Naive thymus-derived CD8-positive, alpha-beta T cell (primary cell): ENCODE results near the gene KNOP1. TPM values are rescaled to one million over a fixed set of nuclear protein-coding genes. Genes with fewer than 3 reads are reported as not detected.

ENCODE experiments used
- ATAC-seq, 2 donors: fragments of 150-1000 bp; cut with Tn5 transposase in 1 of 2; sonication (Bioruptor Pico), chemical (Tn5 transposase) in 1 of 2; 1 replicate in 1 of 2; 2 replicates in 1 of 2; pipeline ENCODE4 v1.10.0; 2021; ENCODE audit warnings: mild to moderate bottlenecking in 2 of 2, moderate library complexity in 2 of 2
- POLR2A ChIA-PET: fragments of 350-600 bp; sonication (Branson Sonifier 250); formaldehyde crosslinking; loops from one replicate; lab custom pipeline; 2021; ENCODE audit warnings: antibody characterized with exemption; lab: Charles Lee
- DNase-seq, 10 donors: peaks; one replicate each; pipeline versions ENCODE4 v3.0.0 to v3.0.0-alpha.2; 2020 to 2022
- H3K27ac Mint-ChIP-seq, 10 donors: one replicate each; pipeline ENCODE4 v1.8.0; 2020 to 2022; ENCODE audit warnings: mild to moderate bottlenecking in 10 of 10, mixed read lengths in 10 of 10, moderate library complexity in 4 of 10, inconsistent platforms in 1 of 10
- H3K27me3 Mint-ChIP-seq, 5 donors: one replicate each; pipeline ENCODE4 v1.8.0; 2021 to 2022; ENCODE audit warnings: mixed read lengths in 5 of 5
- H3K36me3 Mint-ChIP-seq, 3 donors: one replicate each; pipeline ENCODE4 v1.8.0; 2020 to 2022; ENCODE audit warnings: mixed read lengths in 3 of 3, mild to moderate bottlenecking in 2 of 3, inconsistent platforms in 1 of 3
- H3K4me1 Mint-ChIP-seq, 4 donors: one replicate each; pipeline ENCODE4 v1.8.0; 2021 to 2022; ENCODE audit warnings: mixed read lengths in 4 of 4
- H3K4me3 Mint-ChIP-seq, 10 donors: one replicate each; pipeline ENCODE4 v1.8.0; 2020 to 2022; ENCODE audit warnings: mild to moderate bottlenecking in 10 of 10, mixed read lengths in 10 of 10, moderate library complexity in 6 of 10, inconsistent platforms in 1 of 10
- H3K9me3 Mint-ChIP-seq, 9 donors: one replicate each; pipeline ENCODE4 v1.8.0; 2020 to 2022; ENCODE audit warnings: mixed read lengths in 9 of 9, mild to moderate bottlenecking in 3 of 9, inconsistent platforms in 1 of 9, moderate library complexity in 1 of 9
- polyA plus RNA-seq, 3 donors: library from polyadenylated mRNA; unstranded; fragments of 300-500 nt; fragmentation: Illumina TruSeq; gene quantifications; one replicate each; pipeline ENCODE4 v1.2.3, GENCODE V29; 2021
- total RNA-seq, 8 experiments: library from RNA in 2 of 8; stranded (reverse) in 2 of 8; gene quantifications; one replicate each; pipeline ENCODE4 v1.2.3 and lab custom pipeline; 2021 to 2026

Gene KNOP1
- total and polyA plus RNA-seq, 5 experiments from 2014 or later = 4.7 to 14.5 (median 10.8) TPM

DNA sequence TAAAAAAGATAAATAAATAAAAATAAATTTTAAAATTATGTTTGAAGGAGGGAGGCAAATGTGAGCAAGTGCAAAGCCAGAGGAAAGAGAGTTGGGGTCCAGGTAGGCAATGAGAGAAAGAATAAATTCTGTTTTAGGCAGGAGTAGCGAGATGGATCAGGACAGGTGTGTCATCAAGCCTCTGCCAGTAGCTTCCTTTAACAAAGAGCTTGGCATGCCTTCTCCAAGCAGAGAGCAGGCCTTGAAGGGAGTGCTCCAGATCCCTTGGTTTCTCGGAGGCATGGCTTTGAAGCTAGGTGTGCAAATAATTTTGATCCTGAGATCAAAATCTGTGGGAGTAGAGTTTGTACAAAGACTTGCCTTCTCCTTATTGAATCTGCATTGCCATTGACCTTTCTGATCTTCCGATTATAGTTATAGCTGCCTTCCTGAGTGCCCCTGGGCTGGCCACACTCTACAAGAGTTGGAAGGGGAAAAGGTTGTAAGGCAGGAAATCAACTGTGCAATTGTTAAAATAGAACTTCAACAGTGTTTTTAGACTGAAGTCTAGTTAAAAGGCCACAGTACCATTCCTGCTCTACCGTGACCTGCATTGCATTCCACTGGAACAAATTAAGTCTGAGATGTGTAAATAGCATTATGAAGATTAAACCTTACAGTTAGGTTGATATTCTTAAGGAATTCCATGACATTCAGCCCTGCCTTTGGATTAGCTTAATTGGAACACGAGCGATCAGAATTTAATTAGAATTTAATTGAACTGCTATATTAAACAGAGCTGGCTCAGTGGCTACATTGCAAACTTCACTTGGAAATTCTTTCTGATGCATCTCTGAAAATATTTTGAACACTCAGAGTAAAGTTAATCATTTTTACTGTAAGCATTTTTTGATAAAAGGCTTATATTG is 33.7 kb upstream of the KNOP1 start:
- no peaks in the 10 kb centered on the region for H3K27me3 Mint-ChIP-seq
- H3K4me1 Mint-ChIP-seq = no peaks in the 10 kb centered on the region
- no peak overlapping the region for H3K4me3 Mint-ChIP-seq
- no peaks in the 10 kb centered on the region for H3K36me3 Mint-ChIP-seq
- peak overlapping the region in 1 of 10 donors; percentile 46 for H3K27ac Mint-ChIP-seq
- ATAC-seq (no peak), DNase-seq (no peak)
- POLR2A ChIA-PET = no interaction called here
- H3K9me3 Mint-ChIP-seq = no peaks in the 10 kb centered on the region

DNA sequence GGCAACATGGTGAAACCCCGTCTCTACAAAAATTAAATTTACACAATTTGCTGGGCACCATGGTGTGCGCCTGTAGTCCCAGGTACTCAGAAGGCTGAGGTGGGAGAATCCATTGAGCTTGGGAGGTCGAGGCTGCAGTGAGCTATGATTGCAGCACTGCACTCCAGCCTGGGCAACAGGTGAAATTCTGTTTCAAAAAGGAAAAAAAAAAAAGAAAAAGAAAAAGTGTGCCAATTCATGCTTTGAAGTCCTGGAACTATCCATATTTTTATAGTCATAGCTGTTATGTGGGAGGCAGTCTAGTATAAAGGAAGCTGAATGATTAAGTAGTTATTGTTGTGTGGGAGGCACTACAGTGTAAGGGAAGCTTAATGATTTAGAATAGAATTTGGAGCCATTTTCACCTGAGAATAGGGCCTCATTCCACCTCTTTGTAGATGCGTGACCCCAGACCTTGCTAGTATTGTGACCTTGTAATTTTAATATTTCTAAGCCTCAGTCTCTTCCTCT is 31.6 kb upstream of the KNOP1 start:
- POLR2A ChIA-PET = interaction anchor here (0.6 kb wide), 1 partner anchor 15 kb away, joined by 4 read pairs; no protein-coding TSS in a partner anchor
- no peaks in the 10 kb centered on the region for H3K9me3 Mint-ChIP-seq
- H3K27ac Mint-ChIP-seq = peak overlapping the region in 1 of 10 donors; percentile 27
- ATAC-seq (no peak), DNase-seq (no peak)
- no peaks in the 10 kb centered on the region for H3K4me1 Mint-ChIP-seq
- no peaks in the 10 kb centered on the region for H3K27me3 Mint-ChIP-seq
- H3K36me3 Mint-ChIP-seq = no peaks in the 10 kb centered on the region
- H3K4me3 Mint-ChIP-seq = no peak overlapping the region

DNA sequence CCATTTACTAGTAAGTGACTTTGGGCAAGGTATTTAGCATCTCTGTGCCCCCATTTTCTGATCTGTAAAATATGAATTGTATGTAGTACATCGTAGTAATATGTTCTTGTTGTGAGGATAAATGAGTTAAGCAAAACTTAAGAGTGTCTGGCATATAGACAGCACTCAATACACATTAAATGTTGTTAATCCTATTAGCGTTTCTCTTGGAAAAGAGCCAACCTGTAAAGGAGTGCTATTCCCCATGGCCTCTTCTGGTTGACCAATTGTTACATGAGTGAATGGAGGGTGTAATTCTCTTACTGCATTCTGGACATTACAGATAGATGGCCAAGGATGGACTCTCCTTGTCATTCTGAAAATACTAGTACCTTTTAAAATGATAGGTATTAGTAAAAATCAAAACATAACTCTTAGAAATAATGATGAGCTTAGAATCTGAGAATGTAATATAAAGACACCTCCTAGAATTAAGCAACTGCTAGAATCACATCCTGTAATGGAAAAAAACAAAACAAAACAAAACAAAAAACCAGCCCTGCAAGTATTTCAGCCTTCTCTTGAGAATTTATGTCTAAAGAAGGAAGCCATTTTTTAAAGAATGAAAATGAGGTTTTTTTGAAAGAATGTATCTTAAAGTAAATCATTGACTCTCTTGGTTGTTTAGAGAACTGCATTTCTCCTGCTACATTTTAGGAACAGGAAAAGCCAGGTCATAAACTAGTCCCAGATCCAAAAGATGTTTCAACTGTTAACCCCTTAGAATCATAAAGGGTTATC is 30.6 kb upstream of the KNOP1 start:
- Mint-ChIP-seq H3K27ac (no peak overlapping the region), H3K27me3 (no peaks in the 10 kb centered on the region), H3K4me3 (no peak overlapping the region), H3K9me3 (no peaks in the 10 kb centered on the region), H3K36me3 (no peaks in the 10 kb centered on the region), H3K4me1 (no peaks in the 10 kb centered on the region)
- DNase-seq = no peak
- no peak for ATAC-seq
- POLR2A ChIA-PET = interaction anchor here (0.6 kb wide), 1 partner anchor 53 kb away, joined by 3 read pairs; no protein-coding TSS in a partner anchor

DNA sequence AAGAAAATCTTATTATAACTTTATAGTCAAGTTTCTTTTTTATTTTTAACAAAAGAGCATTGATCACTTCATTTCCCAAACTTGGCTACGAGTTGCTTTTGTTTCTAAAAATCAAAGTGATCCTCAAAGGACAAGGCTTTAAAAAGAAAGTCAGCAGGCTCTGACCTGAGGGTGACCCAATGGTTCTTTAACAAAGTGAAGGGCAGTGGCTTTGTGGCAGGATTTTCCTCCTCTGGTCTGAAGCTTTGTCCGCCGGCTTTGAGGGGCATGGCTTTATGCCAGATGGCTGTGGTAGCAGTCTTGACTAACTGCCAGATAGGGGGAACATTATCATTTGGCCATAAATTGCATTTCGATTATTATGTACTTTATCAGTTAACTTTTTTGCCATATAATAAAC is 28.5 kb upstream of the KNOP1 start:
- DNase-seq = no peak
- H3K9me3 Mint-ChIP-seq = no peaks in the 10 kb centered on the region
- H3K4me1 Mint-ChIP-seq = no peaks in the 10 kb centered on the region
- no peaks in the 10 kb centered on the region for H3K36me3 Mint-ChIP-seq
- ATAC-seq = no peak
- H3K27me3 Mint-ChIP-seq = no peaks in the 10 kb centered on the region
- H3K4me3 Mint-ChIP-seq = no peak overlapping the region
- no peak overlapping the region for H3K27ac Mint-ChIP-seq
- POLR2A ChIA-PET = no interaction called here

DNA sequence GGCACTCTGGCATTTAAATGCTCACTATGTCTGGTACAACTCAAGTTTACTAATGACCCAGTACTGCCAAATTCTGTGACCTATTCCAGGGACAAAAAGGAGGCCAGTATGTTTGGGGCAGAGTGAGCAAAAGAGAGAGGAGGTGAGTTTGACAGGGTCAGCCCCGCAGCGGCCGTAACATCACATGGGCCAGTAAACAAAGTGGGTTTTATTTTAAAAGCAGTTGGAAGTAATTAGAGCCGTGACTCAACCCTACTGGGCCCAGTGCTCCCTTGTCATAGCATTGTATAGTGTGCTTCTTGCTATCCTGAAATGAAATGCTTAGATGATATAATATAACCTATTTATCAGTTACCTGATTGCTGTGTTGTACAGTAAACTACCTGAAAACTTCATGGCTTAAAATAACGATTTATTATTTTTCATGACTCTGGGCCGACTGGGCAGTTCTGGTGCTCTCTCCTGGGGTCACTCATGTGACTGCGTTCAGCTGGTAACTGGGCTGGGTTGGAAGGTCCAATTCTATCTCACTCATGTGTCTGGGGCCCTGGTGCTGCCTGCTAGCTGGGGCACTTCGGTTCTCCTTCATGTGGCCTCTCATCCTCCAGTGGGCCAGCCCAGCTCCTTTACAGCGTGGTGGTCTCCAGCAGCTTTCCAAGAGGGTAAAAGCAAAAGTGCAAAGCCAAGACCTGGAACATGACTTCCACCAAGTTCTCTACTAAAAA is 27.4 kb upstream of the KNOP1 start:
- no peaks in the 10 kb centered on the region for H3K36me3 Mint-ChIP-seq
- peak overlapping the region in 1 of 10 donors; percentile 47 for H3K27ac Mint-ChIP-seq
- no peak overlapping the region for H3K4me3 Mint-ChIP-seq
- H3K27me3 Mint-ChIP-seq = no peaks in the 10 kb centered on the region
- ATAC-seq (no peak), DNase-seq (no peak)
- H3K4me1 Mint-ChIP-seq = no peaks in the 10 kb centered on the region
- POLR2A ChIA-PET = no interaction called here
- no peaks in the 10 kb centered on the region for H3K9me3 Mint-ChIP-seq

DNA sequence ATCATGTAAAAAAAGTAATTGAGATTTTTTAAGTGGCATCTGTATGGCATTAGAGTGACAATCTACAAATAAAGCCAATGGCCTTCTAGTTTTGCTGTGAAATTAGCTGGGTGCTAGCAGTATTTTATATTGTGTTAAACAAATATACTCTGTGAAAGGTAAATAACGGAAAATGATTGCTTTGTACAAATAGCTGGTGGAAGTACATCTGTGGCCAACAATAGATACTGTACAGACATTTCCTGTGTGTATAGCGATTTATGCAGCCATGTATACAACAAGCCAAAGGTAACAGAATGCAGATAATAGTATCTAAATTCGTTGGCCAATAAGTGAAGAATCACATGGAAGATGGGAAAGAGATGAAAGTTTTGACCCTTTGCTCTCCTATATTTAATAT is 26.6 kb upstream of the KNOP1 start:
- H3K4me1 Mint-ChIP-seq = no peaks in the 10 kb centered on the region
- POLR2A ChIA-PET = no interaction called here
- no peaks in the 10 kb centered on the region for H3K9me3 Mint-ChIP-seq

DNA sequence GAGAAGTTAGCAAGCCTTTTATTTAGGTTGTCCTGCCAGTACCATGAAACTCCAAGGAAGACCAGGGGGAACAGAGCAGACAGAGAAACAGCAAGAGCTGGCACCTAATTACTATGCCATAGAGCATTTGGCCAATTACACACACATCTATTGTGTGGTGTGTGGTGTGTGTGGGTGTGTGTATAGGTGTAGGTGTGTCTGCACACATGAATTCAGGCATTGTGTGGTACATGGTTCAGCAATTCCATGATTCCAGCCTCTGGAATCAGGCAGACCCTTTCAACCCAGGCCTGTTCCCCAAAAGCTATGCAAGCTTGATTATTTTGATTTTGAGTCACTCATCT is 25.8 kb upstream of the KNOP1 start:
- POLR2A ChIA-PET = no interaction called here
- no peak for DNase-seq
- no peak overlapping the region for H3K27ac Mint-ChIP-seq
- H3K4me3 Mint-ChIP-seq = no peak overlapping the region
- H3K9me3 Mint-ChIP-seq = no peaks in the 10 kb centered on the region
- no peaks in the 10 kb centered on the region for H3K4me1 Mint-ChIP-seq
- H3K27me3 Mint-ChIP-seq = no peaks in the 10 kb centered on the region
- no peak for ATAC-seq
- H3K36me3 Mint-ChIP-seq = peaks cover 0 to 3% (median 0%) of the 10 kb centered on the region in 3 donors

More for the DNA sequence above, 26.6 kb upstream of the KNOP1 start:
- Mint-ChIP-seq H3K27ac (no peak overlapping the region), H3K27me3 (no peaks in the 10 kb centered on the region), H3K36me3 (peaks cover 0 to 3% (median 0%) of the 10 kb centered on the region in 3 donors), H3K4me3 (no peak overlapping the region)
- DNase-seq (no peak), ATAC-seq (no peak)

DNA sequence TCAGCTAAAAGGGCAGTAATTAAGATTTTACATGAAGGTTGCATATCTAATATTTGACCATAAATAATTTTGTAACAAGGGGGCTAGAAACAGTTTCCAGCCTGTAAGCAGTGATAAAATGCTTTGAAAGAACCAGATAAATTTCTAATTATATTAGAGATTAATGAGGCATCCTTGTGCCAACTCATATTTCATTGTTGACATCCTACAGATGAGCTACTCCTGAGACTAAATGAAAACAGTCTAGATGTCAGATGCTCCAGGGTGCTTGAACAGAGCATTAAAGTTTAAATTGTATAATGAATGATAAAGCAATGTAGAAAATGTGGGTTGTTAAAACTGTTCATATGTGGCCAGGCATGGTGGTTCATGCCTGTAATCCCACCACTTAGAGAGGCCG is 23.3 kb upstream of the KNOP1 start:
- H3K27me3 Mint-ChIP-seq = no peaks in the 10 kb centered on the region
- H3K9me3 Mint-ChIP-seq = no peaks in the 10 kb centered on the region
- H3K27ac Mint-ChIP-seq = no peak overlapping the region
- no peak overlapping the region for H3K4me3 Mint-ChIP-seq
- peaks cover 0 to 3% (median 0%) of the 10 kb centered on the region in 3 donors for H3K36me3 Mint-ChIP-seq
- no peak for DNase-seq
- ATAC-seq = no peak
- peaks cover 0 to 2% (median 0%) of the 10 kb centered on the region in 4 donors for H3K4me1 Mint-ChIP-seq
- POLR2A ChIA-PET = no interaction called here

DNA sequence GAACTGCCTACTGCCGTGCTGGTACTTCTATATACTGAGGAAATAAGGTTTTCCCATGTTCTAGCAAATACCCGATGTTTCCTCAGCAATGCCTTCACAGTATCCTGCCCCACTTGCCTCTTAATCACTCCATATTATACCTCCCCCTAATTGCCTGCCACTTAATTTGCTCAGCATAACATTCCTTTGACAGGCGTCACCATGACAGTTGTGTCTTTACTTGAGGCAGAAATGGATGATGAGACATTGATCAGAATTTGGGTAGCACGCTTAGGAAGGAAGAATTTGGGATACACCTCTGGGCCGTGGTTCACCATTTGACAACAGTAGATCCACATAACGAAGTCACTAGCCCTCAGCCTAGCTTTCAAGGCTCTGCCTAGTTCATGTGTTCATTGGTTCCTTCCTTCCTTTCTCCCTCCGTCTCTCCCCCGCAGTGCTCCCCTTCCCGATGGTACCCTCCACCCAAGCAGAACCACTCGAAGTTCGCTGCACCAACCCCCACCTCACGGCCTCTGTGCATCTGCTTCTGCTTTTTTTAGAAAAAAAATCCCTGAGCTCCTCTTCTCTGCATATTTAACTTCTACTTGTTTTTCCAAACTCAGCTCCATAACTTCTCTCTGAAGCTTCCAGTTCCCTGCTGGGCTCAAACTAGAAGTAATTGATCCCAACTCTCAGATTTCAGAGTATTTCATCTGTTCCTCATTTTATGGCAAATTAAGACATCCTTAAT is 19.4 kb upstream of the KNOP1 start:
- peaks cover 0 to 8% (median 3%) of the 10 kb centered on the region in 3 donors for H3K36me3 Mint-ChIP-seq
- no peak for ATAC-seq
- H3K27ac Mint-ChIP-seq = no peak overlapping the region
- POLR2A ChIA-PET = no interaction called here
- H3K9me3 Mint-ChIP-seq = no peaks in the 10 kb centered on the region
- H3K4me1 Mint-ChIP-seq = peaks cover 0 to 2% (median 0%) of the 10 kb centered on the region in 4 donors
- H3K27me3 Mint-ChIP-seq = no peaks in the 10 kb centered on the region
- H3K4me3 Mint-ChIP-seq = no peak overlapping the region
- no peak for DNase-seq

DNA sequence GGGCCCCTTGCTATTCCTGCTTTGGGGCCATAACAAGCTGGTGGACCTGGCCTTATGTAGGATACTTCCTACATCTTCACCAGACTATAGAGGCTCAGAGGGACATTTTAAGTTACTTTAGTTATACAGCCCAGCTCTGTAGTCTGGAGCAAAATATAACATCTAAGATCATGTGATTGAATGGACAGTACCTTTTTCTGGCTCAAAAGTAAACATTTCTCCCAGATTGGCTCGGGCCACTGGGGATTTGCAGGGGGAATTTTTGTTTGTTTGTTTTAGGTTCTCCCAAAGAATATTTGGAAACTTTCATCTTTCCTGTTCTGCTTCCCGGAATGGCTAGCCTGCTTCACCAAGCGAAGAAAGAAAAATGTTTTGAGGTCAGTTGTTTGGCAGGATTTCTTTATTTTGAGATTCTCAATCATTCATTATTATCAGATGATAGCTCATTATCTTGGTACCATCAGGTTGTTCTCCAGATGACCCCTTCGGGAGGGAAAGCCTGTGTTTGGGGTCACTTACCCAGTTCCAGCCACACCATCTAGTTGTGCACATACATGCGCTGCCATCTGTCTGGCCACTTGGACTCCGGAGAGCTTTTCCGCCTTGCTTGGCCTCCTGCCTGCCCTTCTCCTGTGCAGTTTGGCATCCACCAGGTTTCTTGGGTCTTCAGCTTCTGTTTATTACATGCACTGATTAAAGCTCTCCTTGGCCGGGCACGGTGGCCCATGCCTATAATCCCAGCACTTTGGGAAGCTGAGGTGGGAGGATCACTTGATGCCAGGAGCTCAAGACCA is 17.2 kb upstream of the KNOP1 start:
- Mint-ChIP-seq H3K9me3 (no peaks in the 10 kb centered on the region), H3K27me3 (no peaks in the 10 kb centered on the region), H3K36me3 (peaks cover 0 to 8% (median 2%) of the 10 kb centered on the region in 3 donors), H3K4me1 (peaks cover 0 to 2% (median 0%) of the 10 kb centered on the region in 4 donors), H3K27ac (no peak overlapping the region), H3K4me3 (no peak overlapping the region)
- no peak for DNase-seq
- no peak for ATAC-seq
- POLR2A ChIA-PET = no interaction called here

DNA sequence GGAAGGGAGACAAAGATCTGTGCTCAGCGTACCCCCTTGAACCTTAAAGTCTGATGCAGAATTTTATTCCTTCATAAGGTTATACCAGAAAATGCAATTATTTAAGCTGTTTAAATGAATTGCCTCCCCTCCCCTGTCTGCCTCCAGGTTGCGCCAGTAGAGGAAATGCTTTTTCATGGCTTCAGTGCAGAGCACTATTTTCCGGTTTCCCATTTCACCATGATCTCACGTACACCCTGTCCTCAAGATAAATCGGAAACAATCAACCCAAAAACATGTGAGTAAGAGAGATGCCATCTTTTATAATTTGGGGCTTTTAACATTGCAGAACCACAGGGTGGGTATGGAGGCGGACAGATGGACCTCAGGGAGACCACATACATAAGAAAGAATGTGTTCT is 15.5 kb upstream of the KNOP1 start:
- peaks cover 0 to 2% (median 0%) of the 10 kb centered on the region in 4 donors for H3K4me1 Mint-ChIP-seq
- H3K9me3 Mint-ChIP-seq = no peaks in the 10 kb centered on the region
- POLR2A ChIA-PET = no interaction called here
- no peaks in the 10 kb centered on the region for H3K27me3 Mint-ChIP-seq
- ATAC-seq = no peak
- H3K4me3 Mint-ChIP-seq = no peak overlapping the region
- no peak overlapping the region for H3K27ac Mint-ChIP-seq
- no peak for DNase-seq
- H3K36me3 Mint-ChIP-seq = peaks cover 0 to 8% (median 0%) of the 10 kb centered on the region in 3 donors
